Measurements from ENCODE around the gene MORN1. TPM values are rescaled to one million over a fixed set of nuclear protein-coding genes. Genes with fewer than 3 reads are reported as not detected.

MORN1 gene
- total RNA-seq, 1 experiment from 2014 or later, result 47.8 TPM

GRCh38 chr1:2307064-2307605, 84.2 kb downstream of the MORN1 start:
- DNase-seq, result no peak
- Histone ChIP-seq H3K36me3 (ENCODE audit: low read depth) (peaks cover 7% of the 10 kb centered on the region; the same call in 1 of the 2 replicates), H3K4me1 (replicated peaks; ENCODE audit: insufficient read depth) (peaks cover 6% of the 10 kb centered on the region; the same call in 1 of the 2 replicates), H3K4me2 (no peak overlapping the region), H3K4me3 (no peak overlapping the region), H3F3A (ENCODE audit: insufficient read depth, low read depth) (peaks cover 23% of the 10 kb centered on the region), H3K27me3 (ENCODE audit: insufficient read depth, low read depth) (no peaks in the 10 kb centered on the region), H2AFZ (no peak overlapping the region), H3K9me2 (ENCODE audit: insufficient read depth) (no peaks in the 10 kb centered on the region), H3K79me2 (ENCODE audit: low read depth) (no peaks in the 10 kb centered on the region), H4K20me1 (ENCODE audit: insufficient read depth) (peaks cover 8% of the 10 kb centered on the region; the same call in 1 of the 2 replicates), H3K27ac (no peak overlapping the region), H3K9me3 (ENCODE audit: insufficient read depth, low read depth) (no peaks in the 10 kb centered on the region)
- intact Hi-C loops (cut with micrococcal nuclease; ENCODE audit: unreplicated experiment), result no loop called here
- POLR2A ChIA-PET (ENCODE audit: unreplicated experiment), result no interaction called here
- CTCF ChIA-PET, result no interaction called here
- no TSS peak for BruUV-seq (replicated peaks)
- TF ChIP-seq, protein P1, sequence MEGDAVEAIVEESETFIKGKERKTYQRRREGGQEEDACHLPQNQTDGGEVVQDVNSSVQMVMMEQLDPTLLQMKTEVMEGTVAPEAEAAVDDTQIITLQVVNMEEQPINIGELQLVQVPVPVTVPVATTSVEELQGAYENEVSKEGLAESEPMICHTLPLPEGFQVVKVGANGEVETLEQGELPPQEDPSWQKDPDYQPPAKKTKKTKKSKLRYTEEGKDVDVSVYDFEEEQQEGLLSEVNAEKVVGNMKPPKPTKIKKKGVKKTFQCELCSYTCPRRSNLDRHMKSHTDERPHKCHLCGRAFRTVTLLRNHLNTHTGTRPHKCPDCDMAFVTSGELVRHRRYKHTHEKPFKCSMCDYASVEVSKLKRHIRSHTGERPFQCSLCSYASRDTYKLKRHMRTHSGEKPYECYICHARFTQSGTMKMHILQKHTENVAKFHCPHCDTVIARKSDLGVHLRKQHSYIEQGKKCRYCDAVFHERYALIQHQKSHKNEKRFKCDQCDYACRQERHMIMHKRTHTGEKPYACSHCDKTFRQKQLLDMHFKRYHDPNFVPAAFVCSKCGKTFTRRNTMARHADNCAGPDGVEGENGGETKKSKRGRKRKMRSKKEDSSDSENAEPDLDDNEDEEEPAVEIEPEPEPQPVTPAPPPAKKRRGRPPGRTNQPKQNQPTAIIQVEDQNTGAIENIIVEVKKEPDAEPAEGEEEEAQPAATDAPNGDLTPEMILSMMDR (conservative IDR thresholded peaks at IDR 0.05), result no peak
- no peak for TF ChIP-seq EZH2 (IDR thresholded peaks at IDR 0.05; ENCODE audit: low read depth)

DNA sequence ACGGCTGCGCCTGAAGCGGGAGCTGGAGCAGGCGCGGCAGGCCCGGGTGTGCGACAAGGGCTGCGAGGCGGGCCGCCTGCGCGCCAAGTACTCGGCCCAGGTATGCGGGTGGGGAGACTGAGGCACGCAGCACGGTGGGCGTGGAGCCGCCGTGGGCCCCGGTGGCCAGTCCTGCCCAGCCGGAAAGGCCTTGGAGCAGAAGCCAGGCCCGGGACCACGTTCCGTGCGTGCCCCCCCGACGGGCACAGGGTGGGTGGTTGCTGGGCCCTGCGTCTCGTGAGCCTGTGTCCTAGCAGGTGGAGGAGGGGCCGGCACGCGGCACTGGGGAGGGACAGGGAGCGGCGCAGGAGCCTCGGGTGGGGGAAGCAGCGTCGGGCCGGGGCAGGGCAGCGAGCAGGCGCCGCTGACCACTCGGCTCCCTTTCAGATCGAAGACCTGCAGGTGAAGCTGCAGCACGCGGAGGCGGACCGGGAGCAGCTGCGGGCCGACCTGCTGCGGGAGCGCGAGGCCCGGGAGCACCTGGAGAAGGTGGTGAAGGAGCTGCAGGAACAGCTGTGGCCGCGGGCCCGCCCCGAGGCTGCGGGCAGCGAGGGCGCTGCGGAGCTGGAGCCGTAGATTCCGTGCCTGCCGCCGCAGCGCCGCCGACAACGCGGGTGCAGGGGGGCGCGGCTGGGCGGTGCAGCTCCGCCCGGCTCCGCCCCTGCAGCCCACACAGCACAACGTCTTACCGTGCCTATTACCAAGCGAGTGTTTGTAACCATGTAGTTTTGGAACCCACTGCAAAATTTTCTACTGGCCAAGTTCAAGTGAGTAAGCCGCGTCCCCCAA, 85.0 kb downstream of the MORN1 start:
- peaks cover 7% of the 10 kb centered on the region; the same call in 1 of the 2 replicates for H3K36me3 ChIP-seq (ENCODE audit: low read depth)
- H3K27me3 ChIP-seq (ENCODE audit: insufficient read depth, low read depth), result no peaks in the 10 kb centered on the region
- no peak overlapping the region for H3K4me3 ChIP-seq
- peaks cover 23% of the 10 kb centered on the region for H3F3A ChIP-seq (ENCODE audit: insufficient read depth, low read depth)
- DNase-seq, result no peak
- CTCF ChIA-PET, result no interaction called here
- no peaks in the 10 kb centered on the region for H3K4me1 ChIP-seq (replicated peaks; ENCODE audit: insufficient read depth)
- H3K9me3 ChIP-seq (ENCODE audit: insufficient read depth, low read depth), result no peaks in the 10 kb centered on the region
- TF ChIP-seq, protein P1 (conservative IDR thresholded peaks at IDR 0.05), result no peak
- TF ChIP-seq EZH2 (IDR thresholded peaks at IDR 0.05; ENCODE audit: low read depth), result no peak
- H3K9me2 ChIP-seq (ENCODE audit: insufficient read depth), result no peaks in the 10 kb centered on the region
- H3K4me2 ChIP-seq, result no peak overlapping the region
- BruUV-seq (replicated peaks), result no TSS peak
- peaks cover 12% of the 10 kb centered on the region; the same call in 1 of the 2 replicates for H4K20me1 ChIP-seq (ENCODE audit: insufficient read depth)
- no peak overlapping the region for H3K27ac ChIP-seq
- intact Hi-C loops (cut with micrococcal nuclease; ENCODE audit: unreplicated experiment), result no loop called here
- no peak overlapping the region for H2AFZ ChIP-seq
- H3K79me2 ChIP-seq (ENCODE audit: low read depth), result 0 out of 2 replicates have a peak, but pooled peaks cover 4% of the 10 kb centered on the region
- POLR2A ChIA-PET (ENCODE audit: unreplicated experiment), result no interaction called here

DNA sequence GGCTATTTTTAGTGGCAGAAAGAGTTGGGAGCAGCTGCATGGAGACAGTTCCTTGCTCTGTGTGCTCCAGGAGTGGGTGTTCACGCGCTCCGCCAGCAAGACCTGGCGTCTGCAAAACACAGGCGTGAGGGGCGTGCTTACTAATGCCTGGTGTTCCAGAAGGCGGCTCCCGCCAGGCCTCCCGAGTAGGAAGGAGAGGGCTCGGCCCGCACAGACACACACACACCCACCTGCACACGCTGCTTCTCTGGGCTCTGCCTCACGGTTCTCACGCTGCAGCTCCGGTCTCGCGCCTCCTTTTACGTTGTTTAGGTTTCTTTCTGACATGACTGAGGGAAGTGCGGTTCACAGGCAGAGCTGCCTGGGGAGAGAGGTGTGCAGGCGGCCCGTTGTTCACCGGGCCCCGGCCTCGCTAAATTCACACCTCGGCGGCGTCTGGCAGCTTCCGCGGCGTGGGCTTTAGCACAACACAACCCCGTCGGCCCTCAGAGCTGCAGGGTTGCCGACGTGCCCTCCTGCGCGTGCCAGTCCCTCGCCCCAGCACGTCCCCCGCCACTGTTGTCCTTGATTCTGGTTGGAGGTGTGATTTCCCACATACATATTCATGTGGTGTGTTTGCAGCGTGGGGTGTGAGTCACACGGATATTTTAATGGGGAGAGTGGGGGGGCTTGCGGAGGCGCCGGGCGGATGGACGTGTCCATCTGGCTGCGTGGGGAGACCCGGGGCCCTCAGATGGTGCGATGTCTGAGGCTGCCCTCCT, 86.3 kb downstream of the MORN1 start:
- no TSS peak for BruUV-seq (replicated peaks)
- Histone ChIP-seq H2AFZ (no peak overlapping the region), H3K9me2 (ENCODE audit: insufficient read depth) (no peaks in the 10 kb centered on the region), H3F3A (ENCODE audit: insufficient read depth, low read depth) (peaks cover 23% of the 10 kb centered on the region), H3K27ac (no peak overlapping the region), H3K4me1 (replicated peaks; ENCODE audit: insufficient read depth) (no peaks in the 10 kb centered on the region), H4K20me1 (ENCODE audit: insufficient read depth) (peaks cover 23% of the 10 kb centered on the region), H3K36me3 (ENCODE audit: low read depth) (peaks cover 7% of the 10 kb centered on the region; the same call in 1 of the 2 replicates), H3K79me2 (ENCODE audit: low read depth) (0 out of 2 replicates have a peak, but pooled peaks cover 6% of the 10 kb centered on the region), H3K27me3 (ENCODE audit: insufficient read depth, low read depth) (no peaks in the 10 kb centered on the region), H3K4me2 (no peak overlapping the region), H3K9me3 (ENCODE audit: insufficient read depth, low read depth) (no peaks in the 10 kb centered on the region), H3K4me3 (no peak overlapping the region)
- no peak for TF ChIP-seq EZH2 (IDR thresholded peaks at IDR 0.05; ENCODE audit: low read depth)
- TF ChIP-seq, protein P1 (conservative IDR thresholded peaks at IDR 0.05), result no peak
- DNase-seq, result no peak
- ChIA-PET POLR2A (ENCODE audit: unreplicated experiment) (no interaction called here), CTCF (no interaction called here)
- intact Hi-C loops (cut with micrococcal nuclease; ENCODE audit: unreplicated experiment), result no loop called here
